ENCODE results near the gene TRMT112. TPM values are rescaled to one million over a fixed set of nuclear protein-coding genes. Genes with fewer than 3 reads are reported as not detected.
A peak's percentile ranks its signal among the peaks of the same experiment; 100 is the strongest.

Gene TRMT112
- polyA plus RNA-seq, 2 of the 4 experiments (the other 2 are of a cell fraction) = 363 to 440 TPM

- FAIRE-seq = no peak
- CTCF ChIA-PET = interaction anchor here (0.7 to 33.9 kb wide), 9 partner anchors 8 to 287 kb away, joined by 3 to 996 read pairs (median 4); partner anchors contain the start of genes CATSPERZ, CCDC88B, ESRRA and PRDX5
- ATAC-seq = no peak
- no peak for DNase-seq (ENCODE audit: low read depth in 1 of 2, low spot score in 1 of 2)
- peak overlapping the region; percentile 79; the same call in 2 of the 3 replicates for H3K4me2 ChIP-seq
- WGBS (ENCODE audit: missing lambda C conversion rate) = 99% methylated on average over 11 of the region's 11 CpGs
- no peak overlapping the region for H3K4me3 ChIP-seq
- TF ChIP-seq RCOR1 (IDR thresholded peaks at IDR 0.05; ENCODE audit: low read depth, low read length) = no peak
- H3K9me3 ChIP-seq = no peaks in the 10 kb centered on the region
- POLR2A ChIA-PET = interaction anchor here (0.7 to 2.8 kb wide), 5 partner anchors 12 to 351 kb away, joined by 3 to 45 read pairs (median 5); partner anchors contain the start of genes PRDX5 and TRMT112
- H3K4me1 ChIP-seq = peaks cover 36% of the 10 kb centered on the region
- H3K27ac ChIP-seq = peak overlapping the region; percentile 85 to 91; a peak in 5 of 6 replicates
Observed at GRCh38 chr11:64330888-64331287, 13.5 kb upstream of the TRMT112 start.

- H3K9me3 ChIP-seq = no peaks in the 10 kb centered on the region
- ChIA-PET CTCF (interaction anchor here (6.9 to 33.9 kb wide), 3 partner anchors 18 to 25 kb away, joined by 55 to 996 read pairs (median 312); partner anchors contain the start of genes CATSPERZ, CCDC88B, ESRRA and PRDX5), POLR2A (interaction anchor here (1.5 kb wide), 1 partner anchor 10 kb away, joined by 11 read pairs; the partner anchor contains the start of gene PRDX5)
- no peak for TF ChIP-seq HEYL (CRISPR knock-in tag; IDR thresholded peaks at IDR 0.05)
- TF ChIP-seq, protein P1, sequence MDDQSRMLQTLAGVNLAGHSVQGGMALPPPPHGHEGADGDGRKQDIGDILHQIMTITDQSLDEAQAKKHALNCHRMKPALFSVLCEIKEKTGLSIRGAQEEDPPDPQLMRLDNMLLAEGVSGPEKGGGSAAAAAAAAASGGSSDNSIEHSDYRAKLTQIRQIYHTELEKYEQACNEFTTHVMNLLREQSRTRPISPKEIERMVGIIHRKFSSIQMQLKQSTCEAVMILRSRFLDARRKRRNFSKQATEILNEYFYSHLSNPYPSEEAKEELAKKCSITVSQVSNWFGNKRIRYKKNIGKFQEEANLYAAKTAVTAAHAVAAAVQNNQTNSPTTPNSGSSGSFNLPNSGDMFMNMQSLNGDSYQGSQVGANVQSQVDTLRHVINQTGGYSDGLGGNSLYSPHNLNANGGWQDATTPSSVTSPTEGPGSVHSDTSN (IDR thresholded peaks at IDR 0.05) = no peak
- TF ChIP-seq TFCP2L1 (CRISPR knock-in tag; IDR thresholded peaks at IDR 0.05) = no peak
- no peak for TF ChIP-seq KDM5A (IDR thresholded peaks at IDR 0.05)
- TF ChIP-seq JUN (IDR thresholded peaks at IDR 0.05) = no peak
- no peak for TF ChIP-seq HDAC2 (IDR thresholded peaks at IDR 0.05)
- no peak for TF ChIP-seq FOSB (CRISPR knock-in tag; IDR thresholded peaks at IDR 0.05)
- TF ChIP-seq BHLHE40 (IDR thresholded peaks at IDR 0.05; ENCODE audit: low read depth, low read length) = no peak
- TF ChIP-seq CBX8 (IDR thresholded peaks at IDR 0.05) = no peak
- TF ChIP-seq JUNB (IDR thresholded peaks at IDR 0.05) = no peak
- no peak for TF ChIP-seq HMGXB4 (CRISPR knock-in tag; IDR thresholded peaks at IDR 0.05; ENCODE audit: borderline replicate concordance)
- TF ChIP-seq EHMT2 (IDR thresholded peaks at IDR 0.05; ENCODE audit: low read depth) = no peak
- no peak for DNase-seq (ENCODE audit: low read depth in 1 of 2, low spot score in 1 of 2)
- no peak overlapping the region for H3K27ac ChIP-seq
- ATAC-seq = no peak
- no peak overlapping the region for H3K4me3 ChIP-seq
- no peak overlapping the region for H3K4me2 ChIP-seq
- peaks cover 20% of the 10 kb centered on the region for H3K4me1 ChIP-seq
- WGBS (ENCODE audit: missing lambda C conversion rate) = 91% methylated on average over 3 of the region's 3 CpGs
- FAIRE-seq = no peak
Observed at GRCh38 chr11:64327993-64328392, 10.6 kb upstream of the TRMT112 start.

GRCh38 chr11:64327375-64327774 is 10.0 kb upstream of the TRMT112 start:
- DNase-seq (ENCODE audit: low read depth in 1 of 2, low spot score in 1 of 2) (no peak), ATAC-seq (no peak), FAIRE-seq (no peak)
- no peak overlapping the region for H3K4me3 ChIP-seq
- H3K9me3 ChIP-seq = no peaks in the 10 kb centered on the region
- ChIA-PET POLR2A (interaction anchor here (1.5 kb wide), 1 partner anchor 9 kb away, joined by 11 read pairs; the partner anchor contains the start of gene PRDX5), CTCF (interaction anchor here (1.0 to 13.4 kb wide), 3 partner anchors 9 to 25 kb away, joined by 11 to 312 read pairs (median 55); partner anchors contain the start of genes CATSPERZ, CCDC88B, ESRRA and PRDX5)
- peaks cover 16% of the 10 kb centered on the region for H3K4me1 ChIP-seq
- no peak overlapping the region for H3K27ac ChIP-seq
- TF ChIP-seq, protein P1 (IDR thresholded peaks at IDR 0.05) = no peak
- TF ChIP-seq TP53 (CRISPR knock-in tag; IDR thresholded peaks at IDR 0.05) = no peak
- no peak for TF ChIP-seq EP300 (IDR thresholded peaks at IDR 0.05)
- TF ChIP-seq RARB (CRISPR knock-in tag; IDR thresholded peaks at IDR 0.05) = no peak
- TF ChIP-seq ESRRA (IDR thresholded peaks at IDR 0.05; ENCODE audit: borderline replicate concordance, low read length) = no peak
- no peak for TF ChIP-seq ZC3H11A (IDR thresholded peaks at IDR 0.05)
- TF ChIP-seq POLR2AphosphoS2 (conservative IDR thresholded peaks at IDR 0.05; ENCODE audit: low read length) = no peak
- TF ChIP-seq BHLHE40 (IDR thresholded peaks at IDR 0.05; ENCODE audit: low read depth, low read length) = no peak
- no peak for TF ChIP-seq ZNF302 (CRISPR knock-in tag; IDR thresholded peaks at IDR 0.05)
- TF ChIP-seq RAD21 (conservative IDR thresholded peaks at IDR 0.05 in 1 of 2, IDR thresholded peaks at IDR 0.05 in 1 of 2) = no peak
- no peak for TF ChIP-seq JUN (IDR thresholded peaks at IDR 0.05)
- TF ChIP-seq MAX (IDR thresholded peaks at IDR 0.05) = no peak
- TF ChIP-seq MAZ (IDR thresholded peaks at IDR 0.05; ENCODE audit: borderline replicate concordance, low read depth, low read length) = no peak
- TF ChIP-seq PHF8 (IDR thresholded peaks at IDR 0.05; ENCODE audit: borderline replicate concordance, low read depth) = no peak
- no peak for TF ChIP-seq HEYL (CRISPR knock-in tag; IDR thresholded peaks at IDR 0.05)
- TF ChIP-seq, protein P2, sequence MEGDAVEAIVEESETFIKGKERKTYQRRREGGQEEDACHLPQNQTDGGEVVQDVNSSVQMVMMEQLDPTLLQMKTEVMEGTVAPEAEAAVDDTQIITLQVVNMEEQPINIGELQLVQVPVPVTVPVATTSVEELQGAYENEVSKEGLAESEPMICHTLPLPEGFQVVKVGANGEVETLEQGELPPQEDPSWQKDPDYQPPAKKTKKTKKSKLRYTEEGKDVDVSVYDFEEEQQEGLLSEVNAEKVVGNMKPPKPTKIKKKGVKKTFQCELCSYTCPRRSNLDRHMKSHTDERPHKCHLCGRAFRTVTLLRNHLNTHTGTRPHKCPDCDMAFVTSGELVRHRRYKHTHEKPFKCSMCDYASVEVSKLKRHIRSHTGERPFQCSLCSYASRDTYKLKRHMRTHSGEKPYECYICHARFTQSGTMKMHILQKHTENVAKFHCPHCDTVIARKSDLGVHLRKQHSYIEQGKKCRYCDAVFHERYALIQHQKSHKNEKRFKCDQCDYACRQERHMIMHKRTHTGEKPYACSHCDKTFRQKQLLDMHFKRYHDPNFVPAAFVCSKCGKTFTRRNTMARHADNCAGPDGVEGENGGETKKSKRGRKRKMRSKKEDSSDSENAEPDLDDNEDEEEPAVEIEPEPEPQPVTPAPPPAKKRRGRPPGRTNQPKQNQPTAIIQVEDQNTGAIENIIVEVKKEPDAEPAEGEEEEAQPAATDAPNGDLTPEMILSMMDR (IDR thresholded peaks at IDR 0.05) = no peak
- no peak for TF ChIP-seq ZSCAN20 (CRISPR knock-in tag; IDR thresholded peaks at IDR 0.05)
- H3K4me2 ChIP-seq = no peak overlapping the region
- 87% methylated on average over 2 of the region's 2 CpGs for WGBS (ENCODE audit: missing lambda C conversion rate)

All from A549 (cell line).